Smooth muscle cell (in vitro differentiated cells): ENCODE results near the gene SNX24. TPM values are rescaled to one million over a fixed set of nuclear protein-coding genes. Genes with fewer than 3 reads are reported as not detected.

Source experiments
- DNase-seq: peaks from one replicate; lab custom pipeline; 2025; ENCODE audit not compliant: unreplicated experiment; lab: John Stamatoyannopoulos, UW
- H2AFZ ChIP-seq: fragments of 200-600 bp; sonication (generic); 2 replicates; pipeline ENCODE4 v1.6.0; 2016; ENCODE audit warnings: antibody characterized with exemption, low read depth, mild to moderate bottlenecking
- H3F3A ChIP-seq: fragments of 200-600 bp; sonication (generic); 2 replicates; pipeline ENCODE4 v1.6.0; 2017; ENCODE audit warnings: antibody characterized with exemption, low read depth
- H3K27ac ChIP-seq: fragments of 200-600 bp; sonication (generic); 2 replicates; pipeline ENCODE4 v1.5.1; 2016; ENCODE audit warnings: low read depth, mild to moderate bottlenecking
- H3K27me3 ChIP-seq: fragments of 200-600 bp; sonication (generic); 2 replicates; pipeline ENCODE4 v1.6.1; 2016; ENCODE audit warnings: low read depth, mild to moderate bottlenecking
- H3K36me3 ChIP-seq: fragments of 200-600 bp; sonication (generic); 2 replicates; pipeline ENCODE4 v1.5.1; 2016; ENCODE audit warnings: low read depth
- H3K4me1 ChIP-seq: fragments of 200-600 bp; sonication (generic); 2 replicates; pipeline ENCODE4 v1.5.1; 2016; ENCODE audit warnings: low read depth
- H3K4me2 ChIP-seq: fragments of 200-600 bp; sonication (generic); 2 replicates; pipeline ENCODE4 v1.6.0; 2016; ENCODE audit warnings: mild to moderate bottlenecking
- H3K4me3 ChIP-seq: fragments of 200-600 bp; sonication (generic); 2 replicates; pipeline ENCODE4 v1.5.1; 2016; ENCODE audit warnings: mild to moderate bottlenecking
- H3K79me2 ChIP-seq: fragments of 200-600 bp; sonication (generic); 2 replicates; pipeline ENCODE4 v1.6.0; 2016; ENCODE audit warnings: low read depth, mild to moderate bottlenecking
- H3K9ac ChIP-seq: fragments of 200-600 bp; sonication (generic); 2 replicates; pipeline ENCODE4 v1.6.0; 2016; ENCODE audit warnings: low read depth
- H3K9me3 ChIP-seq: fragments of 200-600 bp; sonication (generic); replicated peaks from 2 replicates; pipeline ENCODE4 v1.5.1; 2016; ENCODE audit warnings: low read depth
- H4K20me1 ChIP-seq: fragments of 200-600 bp; sonication (generic); 2 replicates; pipeline ENCODE4 v1.6.0; 2016; ENCODE audit warnings: low read depth
- CTCF ChIP-seq: fragments of 200-600 bp; sonication (generic); IDR thresholded peaks from 2 replicates; pipeline ENCODE4 v1.5.1; 2017; ENCODE audit warnings: borderline replicate concordance, mild to moderate bottlenecking, antibody characterized with exemption; ENCODE audit not compliant: insufficient read depth, poor library complexity, severe bottlenecking
- WGBS: methylation state at CpG from one replicate; pipeline ENCODE4 v1.1.7; 2016; ENCODE audit warnings: low lambda C conversion rate; 5-methylcytosine and 5-hydroxymethylcytosine counted together
- polyA plus RNA-seq: library from polyadenylated mRNA; unstranded; fragments of >200 nt; fragmentation: Nextera tagmentation; extraction: Ambion mirVana; gene quantifications from 2 replicates; pipeline ENCODE4 v1.2.1, GENCODE V29; 2016
- total RNA-seq: library from RNA; depleted of rRNA; stranded (reverse); fragments of >200 nt; gene quantifications from 2 replicates; pipeline ENCODE4 v1.2.3, GENCODE V29; 2014

Gene SNX24
- total and polyA plus RNA-seq, 2 experiments from 2014 or later = 15.3 to 44.9 TPM

- Histone ChIP-seq H3K9me3 (no peaks in the 10 kb centered on the region), H3K4me2 (peak overlapping the region; percentile 52), H3K9ac (no peak overlapping the region), H3K79me2 (peaks cover 35% of the 10 kb centered on the region), H3K4me1 (peaks cover 11% of the 10 kb centered on the region), H4K20me1 (peaks cover 52% of the 10 kb centered on the region), H3K27me3 (no peaks in the 10 kb centered on the region), H2AFZ (no peak overlapping the region), H3F3A (peaks cover 10% of the 10 kb centered on the region), H3K27ac (no peak overlapping the region), H3K36me3 (no peaks in the 10 kb centered on the region), H3K4me3 (no peak overlapping the region)
- TF ChIP-seq CTCF = no peak
- WGBS = 31% methylated on average over 3 of the region's 3 CpGs
- no peak for DNase-seq
These were observed 37.4 kb downstream of the SNX24 start for GRCh38 chr5:122882831-122883230.

GRCh38 chr5:122885045-122885517 lies 39.7 kb downstream of the SNX24 start:
- no peak for TF ChIP-seq CTCF
- no peak overlapping the region for H2AFZ ChIP-seq
- DNase-seq = no peak
- no peaks in the 10 kb centered on the region for H3K36me3 ChIP-seq
- no peak overlapping the region for H3K9ac ChIP-seq
- H3K9me3 ChIP-seq = no peaks in the 10 kb centered on the region
- peaks cover 3% of the 10 kb centered on the region for H3F3A ChIP-seq
- no peak overlapping the region for H3K4me2 ChIP-seq
- no peaks in the 10 kb centered on the region for H3K27me3 ChIP-seq
- 65% methylated on average over 1 of the region's 1 CpG for WGBS
- no peak overlapping the region for H3K4me3 ChIP-seq
- H3K4me1 ChIP-seq = peaks cover 9% of the 10 kb centered on the region
- H3K79me2 ChIP-seq = peaks cover 38% of the 10 kb centered on the region
- H4K20me1 ChIP-seq = peaks cover 40% of the 10 kb centered on the region
- no peak overlapping the region for H3K27ac ChIP-seq

- TF ChIP-seq CTCF = no peak
- Histone ChIP-seq H3K36me3 (no peaks in the 10 kb centered on the region), H3K27me3 (no peaks in the 10 kb centered on the region), H3K9ac (no peak overlapping the region), H3K4me3 (no peak overlapping the region), H4K20me1 (peaks cover 32% of the 10 kb centered on the region), H3K4me1 (peaks cover under 1% of the 10 kb centered on the region), H3K4me2 (no peak overlapping the region), H3K9me3 (no peaks in the 10 kb centered on the region), H3K27ac (no peak overlapping the region), H3K79me2 (peaks cover 43% of the 10 kb centered on the region), H3F3A (no peaks in the 10 kb centered on the region), H2AFZ (no peak overlapping the region)
- 95% methylated on average over 6 of the region's 6 CpGs for WGBS
- DNase-seq = no peak
These were observed 40.5 kb downstream of the SNX24 start for GRCh38 chr5:122885891-122886290.

GRCh38 chr5:122895141-122895540 lies 49.7 kb downstream of the SNX24 start:
- Histone ChIP-seq H3K9ac (no peak overlapping the region), H3K36me3 (no peaks in the 10 kb centered on the region), H2AFZ (no peak overlapping the region), H3K9me3 (no peaks in the 10 kb centered on the region), H3K27me3 (no peaks in the 10 kb centered on the region), H3K79me2 (peaks cover 42% of the 10 kb centered on the region), H3K4me3 (no peak overlapping the region), H3K4me1 (no peaks in the 10 kb centered on the region), H3F3A (peaks cover 7% of the 10 kb centered on the region), H3K4me2 (no peak overlapping the region), H4K20me1 (peaks cover 19% of the 10 kb centered on the region), H3K27ac (no peak overlapping the region)
- no peak for DNase-seq
- 79% methylated on average over 1 of the region's 1 CpG for WGBS
- TF ChIP-seq CTCF = no peak
